Limb (tissue), 2 donors: ENCODE data around the gene PTGIS.

Experiments
- DNase-seq, 2 donors: peaks; one replicate each; pipeline ENCODE4 v3.0.0-alpha.2; 2016; ENCODE audit errors: extremely low spot score in 2 of 2

Gene PTGIS

DNA sequence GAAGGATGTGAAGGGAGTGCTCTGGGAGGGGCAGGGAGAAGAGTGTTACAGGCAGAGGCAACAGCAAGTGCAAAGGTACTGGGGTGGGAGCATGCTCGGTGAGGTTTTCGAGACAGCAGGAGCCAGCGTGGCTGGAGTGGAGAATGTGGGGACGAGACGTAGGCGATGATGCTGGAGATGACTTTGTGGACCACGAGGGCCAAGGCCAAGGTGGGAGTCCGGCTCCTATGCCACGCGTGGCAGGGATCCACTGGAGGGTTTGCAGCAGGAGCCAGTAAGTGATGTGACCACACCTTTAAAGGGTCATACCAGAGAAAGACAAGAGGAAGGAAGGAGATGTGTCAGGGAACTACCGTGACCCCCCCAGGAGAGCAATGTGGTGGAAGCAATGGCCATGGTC is 7.3 kb downstream of the PTGIS start:
- DNase-seq = no peak

DNA sequence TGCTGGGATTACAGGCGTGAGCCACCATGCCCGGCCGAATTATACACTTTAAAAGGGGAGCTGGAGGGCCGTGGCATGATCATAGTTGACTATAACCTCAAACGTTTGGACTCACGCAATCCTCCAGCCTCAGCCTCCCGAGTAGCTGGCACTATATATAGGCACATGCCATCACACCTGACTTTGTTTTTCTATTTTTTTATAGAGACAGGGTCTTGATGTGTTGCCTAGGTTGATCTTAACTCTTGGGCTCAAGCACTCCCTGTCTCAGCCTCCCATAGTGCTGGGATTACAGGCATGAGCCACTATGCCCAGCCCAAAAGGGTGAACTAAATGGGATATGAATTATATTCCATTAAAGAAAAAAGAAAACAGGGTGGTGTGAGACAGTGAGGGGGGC is 7.8 kb downstream of the PTGIS start:
- no peak for DNase-seq

DNA sequence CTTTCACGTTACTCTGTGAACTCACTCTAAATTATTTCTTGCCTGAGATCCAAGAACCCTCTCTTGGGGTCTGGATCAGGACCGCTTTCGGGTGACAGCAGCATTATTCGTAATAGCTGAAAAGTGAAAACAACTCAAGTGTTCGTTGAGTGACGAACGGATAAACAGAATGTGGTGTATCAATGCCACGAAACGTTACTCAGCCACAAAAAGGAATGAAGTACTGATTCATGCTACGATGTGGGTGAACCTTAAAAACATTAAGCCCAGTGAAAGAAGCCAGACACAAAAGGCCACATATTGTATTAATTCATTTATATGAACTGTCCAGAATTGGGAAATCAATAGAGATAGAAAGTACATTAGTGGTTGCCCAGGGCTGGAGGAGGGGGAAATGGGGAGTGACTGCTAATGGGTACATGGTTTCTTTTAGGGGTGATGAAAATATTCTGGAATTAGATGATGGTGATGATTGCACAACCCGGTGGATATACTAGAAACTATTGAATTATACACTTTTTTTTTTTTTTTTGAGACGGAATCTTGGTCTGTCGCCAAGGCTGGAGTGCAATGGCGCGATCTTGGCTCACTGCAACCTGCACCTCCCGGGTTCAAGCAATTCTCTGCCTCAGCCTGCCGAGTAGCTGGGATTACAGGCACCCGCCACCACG is 8.4 kb downstream of the PTGIS start:
- DNase-seq = no peak

DNA sequence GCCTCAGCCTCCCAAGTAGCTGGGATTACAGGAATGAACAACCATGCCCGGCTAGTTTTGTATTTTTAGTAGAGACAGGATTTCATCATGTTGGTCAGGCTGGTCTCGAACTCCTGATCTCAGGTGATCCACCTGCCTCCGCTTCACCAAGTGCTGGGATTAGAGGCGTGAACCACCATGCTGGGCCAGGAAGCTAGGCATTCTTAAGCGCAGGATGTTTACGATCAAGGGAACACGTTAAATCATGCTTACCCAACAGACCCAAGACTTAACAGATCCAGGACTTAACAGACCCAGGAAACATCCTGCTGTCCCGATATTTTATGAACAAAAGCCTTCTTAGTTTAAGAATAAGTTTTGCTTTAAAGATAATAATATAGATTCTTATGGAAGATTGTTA is 9.1 kb downstream of the PTGIS start:
- no peak for DNase-seq

DNA sequence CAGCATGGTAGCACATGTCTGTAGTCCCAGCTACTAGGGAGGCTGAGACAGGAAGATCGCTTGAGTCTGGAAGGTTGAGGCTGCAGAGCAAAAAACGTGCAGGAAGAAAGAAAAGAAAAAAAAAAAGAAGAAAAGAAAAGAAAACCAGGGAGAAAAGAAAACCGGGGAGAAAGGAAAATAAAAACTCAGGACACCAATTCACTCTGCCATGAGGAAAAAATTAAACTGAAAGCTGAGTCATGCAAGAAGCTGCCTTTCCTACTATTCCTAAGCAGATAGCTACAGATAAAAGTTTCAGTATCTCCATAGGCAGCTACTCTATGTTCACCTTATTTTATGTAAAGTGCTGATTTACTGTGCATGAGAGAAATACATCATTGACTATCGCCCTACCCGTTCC is 10.5 kb downstream of the PTGIS start:
- no peak for DNase-seq

DNA sequence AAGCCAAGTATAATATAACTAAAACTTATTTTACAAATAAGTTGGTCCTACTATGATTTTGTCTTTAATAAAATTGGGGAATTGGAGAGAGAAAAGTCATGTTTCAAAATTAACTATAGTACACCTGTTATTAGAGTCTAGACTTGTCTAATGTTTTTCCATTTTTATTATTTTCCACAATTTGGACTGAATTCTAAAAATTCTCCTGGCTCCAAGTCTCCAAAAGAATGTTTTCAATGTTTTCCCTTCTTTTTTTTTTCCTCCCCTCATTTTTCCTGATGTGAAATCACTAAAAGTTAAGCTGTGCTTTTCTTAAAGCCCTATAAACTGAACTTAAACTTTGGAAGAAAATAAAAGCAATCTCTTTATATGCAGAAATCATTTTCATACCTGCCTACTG is 11.3 kb downstream of the PTGIS start:
- DNase-seq = no peak

DNA sequence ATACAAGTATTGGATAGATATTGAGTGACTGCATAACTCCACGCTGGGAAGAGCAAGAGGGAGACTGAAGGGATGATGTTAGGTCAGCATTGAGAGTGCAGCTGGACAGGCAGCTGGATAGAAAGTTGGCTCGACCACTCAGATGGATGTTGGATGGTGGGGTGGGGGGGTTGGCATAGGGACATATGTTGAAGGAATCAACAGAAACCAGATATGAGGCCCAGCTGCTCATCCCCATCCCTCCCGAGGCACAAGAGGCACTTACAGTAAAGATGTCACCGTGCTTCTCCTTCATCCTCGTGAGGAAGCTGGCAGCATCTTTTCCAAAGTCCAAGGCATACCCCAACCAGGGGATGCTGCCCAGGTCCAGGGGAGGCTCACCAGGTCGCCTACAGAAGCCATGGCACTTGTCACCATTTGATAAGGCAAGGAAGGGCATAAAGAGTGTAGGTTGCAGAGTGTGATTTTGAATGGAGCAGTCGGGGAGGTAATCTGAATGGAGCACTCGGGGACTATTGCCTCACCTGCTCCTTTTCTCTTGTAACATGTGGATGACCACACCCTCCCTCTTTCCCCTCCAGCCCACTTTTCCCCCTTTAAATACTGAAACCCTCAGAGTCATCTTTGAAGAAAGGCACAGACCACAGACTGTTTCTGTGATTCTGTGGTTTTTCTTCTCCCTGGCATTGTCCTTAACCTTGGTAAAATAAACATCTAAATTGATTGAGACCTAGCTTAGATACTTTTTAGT is 18.0 kb downstream of the PTGIS start:
- DNase-seq = no peak

DNA sequence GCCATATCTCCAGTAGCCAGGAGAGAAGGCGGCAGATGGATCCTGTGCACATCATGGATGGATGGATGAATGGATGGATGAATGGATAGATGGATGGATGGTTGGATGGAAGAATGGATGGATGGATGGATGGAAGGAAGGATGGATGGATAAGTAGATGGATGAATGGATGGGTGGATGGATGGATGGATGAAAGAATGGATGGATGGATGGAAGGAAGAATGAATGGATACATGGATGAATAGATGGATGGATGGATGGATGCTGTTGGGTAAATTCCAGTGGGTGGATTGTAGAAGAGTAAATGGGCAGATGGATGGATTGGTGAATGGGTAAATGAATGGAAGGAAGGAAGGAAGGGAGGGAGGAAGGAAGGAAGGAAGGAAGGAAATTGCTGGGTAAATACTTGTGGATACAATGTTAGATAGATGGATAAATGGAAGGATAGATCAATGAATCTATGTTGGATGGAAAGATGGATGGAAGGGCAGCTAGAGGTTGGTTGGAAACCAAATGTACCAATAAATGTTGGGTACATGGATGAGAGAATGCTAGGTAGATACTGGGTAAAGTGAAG is 19.5 kb downstream of the PTGIS start:
- no peak for DNase-seq

DNA sequence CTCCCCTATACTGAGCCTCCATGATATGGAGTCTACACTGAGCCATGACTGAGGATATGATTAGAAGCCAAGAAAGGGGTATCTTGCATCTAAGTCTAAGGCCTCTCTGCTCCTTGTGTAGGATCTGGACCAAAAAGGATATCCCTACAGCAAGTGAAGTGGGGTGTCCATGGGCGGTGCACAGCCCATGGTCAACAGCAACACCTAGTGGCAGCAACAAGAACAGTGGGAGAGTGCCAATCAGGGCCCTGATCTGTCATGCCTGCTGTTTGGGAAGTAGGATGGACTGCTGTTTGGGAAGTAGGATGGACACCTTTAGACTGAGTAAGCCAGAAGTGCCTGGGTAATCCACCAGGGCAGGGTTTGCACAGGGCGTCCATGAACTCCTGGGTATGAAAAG is 22.4 kb downstream of the PTGIS start:
- DNase-seq = no peak

DNA sequence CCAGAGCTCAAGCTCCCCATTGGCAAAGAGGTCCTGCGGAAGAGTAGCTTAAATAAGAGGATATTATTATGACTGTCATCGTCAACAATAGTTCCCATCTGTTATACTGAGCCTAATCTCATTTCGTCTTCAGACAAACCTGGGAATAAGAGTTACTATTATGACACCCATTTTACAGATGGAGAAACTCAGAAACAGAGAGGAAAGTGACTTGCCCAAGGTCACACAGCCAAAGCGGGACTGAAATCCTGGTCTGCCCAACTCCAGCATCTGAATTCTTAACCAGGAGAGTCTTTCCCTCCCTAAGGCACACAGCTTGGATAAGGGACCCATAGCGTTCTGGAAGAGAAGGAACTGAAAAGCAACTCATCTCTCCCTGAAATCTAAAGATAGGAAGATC is 23.4 kb downstream of the PTGIS start:
- no peak for DNase-seq

DNA sequence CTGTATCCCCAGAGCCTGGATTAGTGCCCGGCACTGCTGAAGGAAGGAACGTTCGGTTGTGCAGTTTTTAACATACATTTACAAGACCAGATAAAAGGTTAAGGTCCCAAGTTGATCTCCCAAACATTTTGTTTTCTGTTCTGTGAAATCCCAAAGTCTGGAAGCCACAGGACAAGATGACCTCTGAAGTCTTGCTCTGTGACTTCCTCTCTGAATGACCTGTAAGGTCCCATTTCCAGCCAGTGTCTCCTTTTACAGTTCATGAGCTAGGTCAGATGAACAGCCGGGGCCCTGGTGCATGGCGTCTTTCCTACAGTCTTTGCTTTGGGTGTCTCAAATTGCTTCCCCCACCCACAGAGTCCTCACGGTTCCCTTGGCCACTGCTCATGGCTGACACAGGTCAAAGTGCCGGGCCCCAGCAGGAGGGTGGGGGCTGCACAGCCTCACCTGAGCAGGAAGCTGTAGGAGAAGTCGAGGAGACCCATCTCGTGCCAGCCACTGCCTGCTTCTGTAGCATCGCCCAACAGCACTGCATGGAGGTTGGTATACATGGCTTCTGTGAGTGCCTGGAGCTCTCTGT is 24.0 kb downstream of the PTGIS start:
- DNase-seq = no peak

DNA sequence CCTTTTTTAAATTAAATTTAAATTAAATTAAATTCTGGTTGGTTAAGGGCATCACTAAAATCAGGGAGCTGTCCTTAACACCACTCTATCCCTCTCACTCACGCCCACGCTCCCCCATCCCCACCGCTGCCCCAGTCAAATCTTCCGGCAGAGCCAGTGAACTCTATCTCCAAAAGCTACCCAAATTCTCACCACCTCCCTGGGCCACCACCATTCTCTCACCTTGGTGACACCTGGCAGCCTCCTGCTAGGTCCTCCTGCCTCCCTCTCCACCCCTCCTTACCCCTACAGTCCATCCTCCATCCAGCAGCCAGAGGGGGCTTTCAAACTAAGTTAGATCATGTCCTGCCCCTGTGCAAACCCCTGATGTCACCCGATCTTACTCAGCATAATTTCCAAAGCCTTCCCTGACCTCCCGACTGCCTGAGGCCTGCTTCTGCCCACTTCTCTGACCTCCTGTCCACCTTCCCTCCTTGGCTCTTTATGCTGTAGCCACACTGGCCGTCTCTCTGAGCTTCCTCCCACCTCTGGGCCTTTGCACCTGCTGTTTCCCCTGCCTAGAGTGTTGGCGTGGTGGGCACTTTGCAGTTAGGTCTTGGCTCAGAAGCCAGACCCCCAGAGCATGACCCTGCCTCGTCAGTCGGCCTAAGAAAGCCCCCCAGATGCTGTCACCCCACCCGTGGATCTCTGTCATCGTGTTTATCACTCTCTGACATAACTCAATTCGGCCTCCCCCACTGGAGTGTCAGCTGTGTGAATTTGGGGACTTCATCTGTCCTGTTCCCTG is 24.7 kb downstream of the PTGIS start:
- DNase-seq = no peak

DNA sequence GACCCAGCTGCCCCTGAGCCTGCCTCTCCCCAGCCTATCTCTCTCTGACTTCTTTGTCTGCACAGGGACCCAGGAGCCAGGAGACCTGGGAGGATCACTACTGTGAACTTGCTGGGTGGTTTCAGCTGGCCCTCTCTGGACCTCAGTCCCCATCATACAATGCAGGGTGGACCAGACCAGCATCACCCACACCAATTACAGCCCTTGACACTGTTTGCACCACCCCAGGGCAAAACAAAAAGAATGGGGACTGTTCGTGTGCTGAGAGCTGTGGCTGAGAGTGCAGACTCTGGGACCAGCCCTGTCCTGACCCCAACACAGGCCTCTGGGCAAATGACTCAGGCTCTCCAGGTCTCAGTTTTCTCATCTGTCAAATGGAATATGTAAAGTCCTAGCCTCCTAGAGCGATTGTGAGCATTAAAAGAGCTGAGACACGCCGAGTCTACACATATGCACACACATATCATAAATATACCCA is 25.4 kb downstream of the PTGIS start:
- DNase-seq = no peak

DNA sequence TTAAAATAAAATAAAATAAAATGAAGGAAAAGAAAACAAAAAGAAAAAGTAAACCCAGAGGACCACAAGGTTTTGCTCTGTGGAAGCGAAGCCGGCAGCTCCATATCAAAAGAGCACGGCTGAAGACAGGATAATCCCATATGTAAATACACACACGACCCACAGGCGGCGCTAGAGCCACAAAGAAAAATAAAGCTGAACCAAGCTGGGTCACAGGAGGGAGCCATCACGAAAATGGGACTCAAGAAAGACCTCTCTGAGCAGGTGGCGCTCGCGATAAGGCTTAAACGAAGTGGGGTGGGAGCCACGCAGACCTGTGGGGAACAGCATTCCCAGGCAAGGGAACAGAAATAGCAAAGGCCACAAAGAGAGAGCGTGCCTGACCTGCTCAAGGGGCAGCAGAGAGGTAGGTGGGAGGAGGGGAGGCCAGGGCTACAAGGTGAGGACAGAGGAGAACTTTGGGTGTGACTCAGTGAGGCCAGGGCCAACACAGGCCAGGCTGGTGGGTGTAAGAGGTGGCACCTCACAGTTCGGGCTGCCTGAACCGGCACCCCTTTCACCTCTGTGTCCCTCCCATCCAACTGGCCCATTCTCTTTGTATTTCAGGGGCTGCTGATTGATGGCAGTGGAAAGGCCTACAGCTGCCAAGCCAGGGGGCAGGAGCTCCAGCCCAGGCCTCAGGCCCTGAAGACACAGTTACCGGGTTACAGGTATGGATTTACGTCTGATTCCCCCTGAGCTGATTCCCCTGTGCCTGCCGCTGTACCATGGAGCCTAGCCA is 26.0 kb downstream of the PTGIS start:
- DNase-seq = peak; percentile 65 to 74

DNA sequence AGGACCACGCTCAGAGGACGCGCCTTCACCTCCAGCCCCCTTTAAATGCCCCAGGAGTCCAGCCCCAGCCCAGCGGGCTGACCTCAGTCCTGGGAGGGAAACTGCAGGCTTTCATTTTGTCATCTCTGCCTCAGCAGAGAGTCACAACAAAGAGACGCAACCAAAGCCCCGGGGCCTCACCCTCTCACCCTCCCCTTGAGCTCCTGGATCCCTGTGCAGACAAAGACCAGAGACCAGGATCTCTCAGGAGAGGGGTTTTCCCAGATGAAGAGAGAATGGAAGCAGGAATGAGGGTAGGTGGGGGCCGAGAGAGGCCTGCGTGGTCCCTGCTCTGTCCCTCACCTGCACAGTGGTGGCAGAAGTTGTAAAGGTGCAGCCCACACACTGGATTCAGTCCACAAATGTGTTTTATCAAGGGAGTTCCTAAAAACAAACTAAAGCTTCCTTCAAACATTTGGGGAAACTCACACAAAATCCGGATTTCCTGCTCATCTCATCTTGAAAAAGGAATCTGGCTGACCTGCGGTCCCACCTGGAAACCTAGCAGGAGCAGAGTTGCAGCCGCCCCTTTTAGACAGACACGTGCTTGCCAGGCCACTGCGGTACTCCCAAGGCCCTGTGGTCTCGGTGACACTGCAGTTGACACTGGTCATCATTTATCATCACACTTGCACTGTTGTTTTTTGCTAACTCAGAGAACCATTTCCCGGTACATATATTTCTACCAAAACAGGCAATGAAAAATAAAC is 27.1 kb downstream of the PTGIS start:
- no peak for DNase-seq

DNA sequence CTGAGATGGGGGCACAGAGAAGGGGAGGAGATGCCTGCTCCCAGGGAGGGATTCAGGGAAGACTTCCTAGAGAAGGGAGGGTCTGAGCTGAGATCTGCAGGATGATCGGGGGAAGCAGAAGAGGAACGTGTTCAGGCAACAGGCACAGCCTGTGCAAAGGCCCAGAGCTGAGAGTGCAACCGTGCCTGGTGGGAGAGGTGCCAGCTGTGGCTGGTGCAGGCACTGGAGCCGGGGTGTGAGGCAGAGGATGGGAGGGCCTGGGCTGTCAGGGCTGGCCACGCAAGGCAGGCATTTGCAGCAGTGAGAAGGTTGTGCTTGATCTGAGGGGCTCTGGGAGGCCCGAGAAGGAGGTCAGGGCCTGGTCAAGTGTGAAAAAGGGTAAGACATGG is 27.7 kb downstream of the PTGIS start:
- no peak for DNase-seq

DNA sequence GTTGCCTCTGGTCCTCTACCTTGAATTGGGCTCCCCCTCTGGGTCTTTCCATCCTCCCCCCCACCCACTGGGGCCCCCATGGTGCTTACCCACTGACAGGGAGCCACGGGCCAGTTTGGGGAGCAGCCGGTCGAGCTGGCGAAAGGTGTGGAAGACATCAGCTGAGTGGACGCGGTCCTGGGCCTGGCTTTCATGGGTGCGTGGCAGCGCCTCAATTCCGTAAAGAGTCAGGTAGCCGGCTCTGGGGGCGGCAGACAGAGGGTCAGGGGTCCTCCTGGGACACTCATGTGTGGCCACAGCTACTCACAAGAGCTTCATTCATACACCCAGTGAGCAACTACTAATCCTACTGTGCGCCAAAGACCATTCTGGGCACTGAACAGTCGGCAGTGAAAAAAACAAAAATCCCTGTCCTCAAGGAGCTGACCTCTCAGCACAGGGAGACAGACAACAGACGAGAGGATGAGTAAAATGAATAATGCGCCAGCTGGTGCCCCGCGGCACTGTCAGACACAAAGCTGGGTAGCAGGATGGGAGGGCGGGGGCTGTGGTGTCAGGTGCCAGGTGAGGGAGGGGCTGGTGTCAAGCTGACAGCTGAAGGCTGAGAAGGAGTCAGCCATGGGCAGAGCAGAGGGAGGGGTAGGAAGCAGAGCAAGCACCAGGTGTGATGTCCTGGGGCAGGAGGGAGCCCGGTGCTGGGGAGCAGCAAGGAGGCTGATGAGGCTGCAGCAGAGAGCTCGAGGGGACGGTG is 28.3 kb downstream of the PTGIS start:
- no peak for DNase-seq

DNA sequence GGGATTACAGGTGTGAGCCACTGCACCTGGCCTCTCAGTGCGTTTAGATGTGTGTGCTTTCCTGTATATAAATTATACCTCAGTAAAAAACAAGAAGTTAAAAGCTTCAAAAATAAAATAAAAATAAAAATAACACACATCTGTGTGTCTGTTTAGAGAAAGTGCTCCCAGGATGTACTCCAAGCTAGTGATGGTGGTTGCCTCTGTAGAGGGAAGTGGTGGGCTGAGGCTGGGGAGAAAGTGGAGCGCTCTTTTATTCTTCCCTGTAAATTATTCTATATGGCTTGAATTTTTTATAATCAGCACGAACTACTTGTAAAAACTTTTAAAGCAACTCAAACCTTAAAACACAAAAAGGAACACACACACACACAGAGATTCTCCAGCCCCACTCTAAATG is 29.0 kb downstream of the PTGIS start:
- no peak for DNase-seq

DNA sequence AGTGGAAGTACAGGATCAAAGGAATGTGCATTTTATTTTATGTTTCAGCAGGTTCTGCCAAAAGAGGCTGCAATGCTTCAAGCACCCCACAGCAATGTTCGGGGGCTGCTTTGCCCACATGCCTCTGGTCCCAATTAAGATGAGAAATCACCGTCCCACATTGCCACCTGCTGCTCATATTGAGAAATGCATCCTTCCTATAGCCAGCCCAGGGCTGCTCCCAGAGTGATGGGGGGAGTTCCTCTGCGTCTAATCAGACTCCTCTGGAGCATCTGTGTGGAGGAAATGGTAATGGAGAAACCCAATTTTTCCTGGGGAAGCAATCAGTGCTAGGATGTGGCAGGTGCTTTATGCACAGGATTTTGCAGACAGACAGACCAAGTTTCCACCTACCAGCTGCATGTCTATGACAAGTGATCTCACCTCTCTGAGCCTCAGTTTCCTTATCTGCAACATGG is 33.7 kb downstream of the PTGIS start:
- DNase-seq = peak; percentile 52 to 79
